ENCODE results near the gene LRCH4. TPM values are rescaled to one million over a fixed set of nuclear protein-coding genes. Genes with fewer than 3 reads are reported as not detected.

Gene LRCH4
- total RNA-seq, 5 donors from 2014 or later (not counting 1 experiment from before 2014, with no cell fraction given) = 328 to 377 (median 362) TPM

GRCh38 chr7:100607111-100607510 is 21.2 kb upstream of the LRCH4 start:
- H3K4me3 ChIP-seq (ENCODE audit: control insufficient read depth in 1 of 2, extremely low read depth in 1 of 2, low read length in 1 of 2) = no peak overlapping the region
- ChIA-PET POLR2A (no interaction called here), CTCF (interaction anchor here in 1 of 2 donors (1.4 kb wide), 1 partner anchor 84 kb away, joined by 5 read pairs; no protein-coding TSS in a partner anchor)
- no peak for DNase-seq
- 87% methylated on average over 4 of the region's 8 CpGs for WGBS (ENCODE audit: insufficient coverage)
- peaks cover 11 to 34% of the 10 kb centered on the region in 2 experiments for H3K4me1 ChIP-seq (ENCODE audit: control insufficient read depth in 1 of 2, extremely low read depth in 1 of 2, insufficient read depth in 2 of 2, low read length in 2 of 2)
- H3K27ac ChIP-seq (ENCODE audit: low read length) = no peak overlapping the region
- Mint-ChIP-seq H3K27ac (peak overlapping the region in 1 of 2 donors; percentile 25), H3K36me3 (no peaks in the 10 kb centered on the region), H3K27me3 (no peaks in the 10 kb centered on the region), H3K4me3 (peak overlapping the region in 1 of 3 donors; percentile 29), H3K9me3 (no peaks in the 10 kb centered on the region), H3K4me1 (peaks cover 16 to 29% (median 20%) of the 10 kb centered on the region in 3 donors)
- ATAC-seq (replicated peaks in 1 of 4) = no peak
- no peaks in the 10 kb centered on the region for H3K9me3 ChIP-seq
- peaks cover 0 to 7% of the 10 kb centered on the region in 2 experiments for H3K27me3 ChIP-seq (replicated peaks in 1 of 2; ENCODE audit: control insufficient read depth in 2 of 2, extremely low read depth in 1 of 2, insufficient read depth in 2 of 2, low read length in 1 of 2)
- H3K36me3 ChIP-seq (ENCODE audit: control insufficient read depth in 2 of 2, extremely low read depth in 1 of 2, insufficient read depth in 1 of 2, low read length in 1 of 2) = no peaks in the 10 kb centered on the region

- Mint-ChIP-seq H3K9me3 (no peaks in the 10 kb centered on the region), H3K36me3 (no peaks in the 10 kb centered on the region), H3K27ac (peak overlapping the region in 1 of 2 donors; percentile 28), H3K4me3 (peak overlapping the region; percentile 43 to 90 (median 79)), H3K27me3 (no peaks in the 10 kb centered on the region), H3K4me1 (peaks cover 16 to 25% (median 16%) of the 10 kb centered on the region in 3 donors)
- H3K4me3 ChIP-seq (ENCODE audit: control insufficient read depth in 1 of 2, extremely low read depth in 1 of 2, low read length in 1 of 2) = no peak overlapping the region
- H3K4me1 ChIP-seq (ENCODE audit: control insufficient read depth in 1 of 2, extremely low read depth in 1 of 2, insufficient read depth in 2 of 2, low read length in 2 of 2) = peaks cover 11 to 32% of the 10 kb centered on the region in 2 experiments
- POLR2A ChIA-PET = interaction anchor here in 1 of 2 donors (0.6 kb wide), 1 partner anchor 384 kb away, joined by 3 read pairs; no protein-coding TSS in a partner anchor
- H3K27me3 ChIP-seq (replicated peaks in 1 of 2; ENCODE audit: control insufficient read depth in 2 of 2, extremely low read depth in 1 of 2, insufficient read depth in 2 of 2, low read length in 1 of 2) = peaks cover 0 to 7% of the 10 kb centered on the region in 2 experiments
- no peak for DNase-seq
- no peaks in the 10 kb centered on the region for H3K9me3 ChIP-seq
- WGBS (ENCODE audit: insufficient coverage) = 91% methylated on average over 6 of the region's 12 CpGs
- H3K27ac ChIP-seq (ENCODE audit: low read length) = no peak overlapping the region
- ATAC-seq (replicated peaks in 1 of 4) = no peak
- CTCF ChIA-PET = interaction anchor here (0.5 to 1.9 kb wide), 4 partner anchors 20 to 148 kb away, joined by 3 to 5 read pairs (median 5); partner anchors contain the start of gene FBXO24 (in 1 of the 2)
- no peaks in the 10 kb centered on the region for H3K36me3 ChIP-seq (ENCODE audit: control insufficient read depth in 2 of 2, extremely low read depth in 1 of 2, insufficient read depth in 1 of 2, low read length in 1 of 2)
Measured at GRCh38 chr7:100606313-100606712, 20.4 kb upstream of the LRCH4 start.

GRCh38 chr7:100604976-100605911 is 19.3 kb upstream of the LRCH4 start:
- CTCF ChIA-PET = interaction anchor here (0.5 to 1.9 kb wide), 5 partner anchors 16 to 147 kb away, joined by 3 to 5 read pairs (median 5); no protein-coding TSS in a partner anchor
- Histone ChIP-seq H3K4me3 (ENCODE audit: control insufficient read depth in 1 of 2, extremely low read depth in 1 of 2, low read length in 1 of 2) (peak overlapping the region; percentile 84 to 88), H3K27me3 (replicated peaks in 1 of 2; ENCODE audit: control insufficient read depth in 2 of 2, extremely low read depth in 1 of 2, insufficient read depth in 2 of 2, low read length in 1 of 2) (peaks cover 0 to 7% of the 10 kb centered on the region in 2 experiments), H3K9me3 (no peaks in the 10 kb centered on the region), H3K36me3 (ENCODE audit: control insufficient read depth in 2 of 2, extremely low read depth in 1 of 2, insufficient read depth in 1 of 2, low read length in 1 of 2) (no peaks in the 10 kb centered on the region), H3K27ac (ENCODE audit: low read length) (no peak overlapping the region), H3K4me1 (ENCODE audit: control insufficient read depth in 1 of 2, extremely low read depth in 1 of 2, insufficient read depth in 2 of 2, low read length in 2 of 2) (peaks cover 11 to 30% of the 10 kb centered on the region in 2 experiments)
- H3K36me3 Mint-ChIP-seq = no peaks in the 10 kb centered on the region
- H3K4me1 Mint-ChIP-seq = peaks cover 13 to 23% (median 16%) of the 10 kb centered on the region in 3 donors
- H3K9me3 Mint-ChIP-seq = no peaks in the 10 kb centered on the region
- 1% methylated on average over 68 of the region's 68 CpGs for WGBS (ENCODE audit: insufficient coverage)
- peak overlapping the region; percentile 79 to 90 (median 85) for H3K4me3 Mint-ChIP-seq
- ATAC-seq (replicated peaks in 1 of 4) (peak; percentile 2 to 35 (median 8)), DNase-seq (peak in 22 of 35 experiments; percentile 14 to 62 (median 40))
- no peaks in the 10 kb centered on the region for H3K27me3 Mint-ChIP-seq
- peak overlapping the region; percentile 57 to 73 for H3K27ac Mint-ChIP-seq
- POLR2A ChIA-PET = interaction anchor here in 1 of 2 donors (0.6 kb wide), 1 partner anchor 35 kb away, joined by 4 read pairs; no protein-coding TSS in a partner anchor

GRCh38 chr7:100604028-100604975 is 18.4 kb upstream of the LRCH4 start:
- Histone ChIP-seq H3K27ac (ENCODE audit: low read length) (peak overlapping the region; percentile 67), H3K27me3 (replicated peaks in 1 of 2; ENCODE audit: control insufficient read depth in 2 of 2, extremely low read depth in 1 of 2, insufficient read depth in 2 of 2, low read length in 1 of 2) (peaks cover 0 to 7% of the 10 kb centered on the region in 2 experiments), H3K36me3 (ENCODE audit: control insufficient read depth in 2 of 2, extremely low read depth in 1 of 2, insufficient read depth in 1 of 2, low read length in 1 of 2) (no peaks in the 10 kb centered on the region), H3K4me1 (ENCODE audit: control insufficient read depth in 1 of 2, extremely low read depth in 1 of 2, insufficient read depth in 2 of 2, low read length in 2 of 2) (peaks cover 11 to 30% of the 10 kb centered on the region in 2 experiments), H3K9me3 (no peaks in the 10 kb centered on the region), H3K4me3 (ENCODE audit: control insufficient read depth in 1 of 2, extremely low read depth in 1 of 2, low read length in 1 of 2) (peak overlapping the region; percentile 84 to 88)
- H3K9me3 Mint-ChIP-seq = no peaks in the 10 kb centered on the region
- H3K4me3 Mint-ChIP-seq = peak overlapping the region; percentile 79 to 90 (median 85)
- POLR2A ChIA-PET = no interaction called here
- DNase-seq (peak; percentile 35 to 82 (median 65)), ATAC-seq (replicated peaks in 1 of 4) (peak; percentile 76 to 82 (median 78))
- under 1% methylated on average over 45 of the region's 70 CpGs for WGBS (ENCODE audit: insufficient coverage)
- no peaks in the 10 kb centered on the region for H3K36me3 Mint-ChIP-seq
- H3K4me1 Mint-ChIP-seq = peaks cover 13 to 23% (median 16%) of the 10 kb centered on the region in 3 donors
- CTCF ChIA-PET = interaction anchor here (0.6 to 1.9 kb wide), 4 partner anchors 16 to 109 kb away, joined by 3 to 5 read pairs (median 4); partner anchors contain the start of gene POP7 (in 1 of the 2)
- peak overlapping the region; percentile 88 to 91 for H3K27ac Mint-ChIP-seq
- no peaks in the 10 kb centered on the region for H3K27me3 Mint-ChIP-seq

GRCh38 chr7:100603726-100604027 is 17.7 kb upstream of the LRCH4 start:
- peak in 3 of 4 experiments; percentile 7 to 22 (median 9) for ATAC-seq (replicated peaks in 1 of 4)
- Mint-ChIP-seq H3K4me3 (peak overlapping the region; percentile 74 to 90 (median 81)), H3K27ac (peak overlapping the region; percentile 88 to 91), H3K27me3 (no peaks in the 10 kb centered on the region), H3K9me3 (no peaks in the 10 kb centered on the region), H3K4me1 (peaks cover 13 to 23% (median 16%) of the 10 kb centered on the region in 3 donors), H3K36me3 (no peaks in the 10 kb centered on the region)
- Histone ChIP-seq H3K27ac (ENCODE audit: low read length) (peak overlapping the region; percentile 67), H3K4me3 (ENCODE audit: control insufficient read depth in 1 of 2, extremely low read depth in 1 of 2, low read length in 1 of 2) (peak overlapping the region; percentile 48 to 84), H3K4me1 (ENCODE audit: control insufficient read depth in 1 of 2, extremely low read depth in 1 of 2, insufficient read depth in 2 of 2, low read length in 2 of 2) (peaks cover 11 to 30% of the 10 kb centered on the region in 2 experiments), H3K27me3 (replicated peaks in 1 of 2; ENCODE audit: control insufficient read depth in 2 of 2, extremely low read depth in 1 of 2, insufficient read depth in 2 of 2, low read length in 1 of 2) (peaks cover 0 to 7% of the 10 kb centered on the region in 2 experiments), H3K36me3 (ENCODE audit: control insufficient read depth in 2 of 2, extremely low read depth in 1 of 2, insufficient read depth in 1 of 2, low read length in 1 of 2) (no peaks in the 10 kb centered on the region), H3K9me3 (no peaks in the 10 kb centered on the region)
- 28% methylated on average over 10 of the region's 10 CpGs for WGBS (ENCODE audit: insufficient coverage)
- ChIA-PET POLR2A (no interaction called here), CTCF (interaction anchor here (0.6 to 1.1 kb wide), 3 partner anchors 15 to 110 kb away, joined by 3 to 5 read pairs (median 4); partner anchors contain the start of gene POP7 (in 1 of the 2))
- peak in 1 of 35 experiments; percentile 12 for DNase-seq

All from T-cell (primary cell).